CD4-positive, alpha-beta T cell (primary cell): Measurements from ENCODE around the gene FLCN. TPM values are rescaled to one million over a fixed set of nuclear protein-coding genes. Genes with fewer than 3 reads are reported as not detected.

Experiments
- ATAC-seq: fragments of 200-7000 bp; cut with Tn5 transposase; one replicate; pipeline ENCODE4 v1.10.0; 2022; ENCODE audit warnings: mild to moderate bottlenecking; ENCODE audit not compliant: poor library complexity
- CTCF ChIA-PET: fragments of 350-600 bp; sonication (Branson Sonifier 250); formaldehyde crosslinking; loops from one replicate; lab custom pipeline; 2021; ENCODE audit warnings: antibody characterized with exemption, inconsistent platforms; lab: Charles Lee
- POLR2A ChIA-PET: fragments of 350-600 bp; sonication (Branson Sonifier 250); formaldehyde crosslinking; loops from one replicate; lab custom pipeline; 2021; ENCODE audit warnings: antibody characterized with exemption, inconsistent platforms; lab: Charles Lee
- DNase-seq, 14 experiments: peaks; one replicate each; pipeline ENCODE4 v3.0.0-alpha.2; 2013 to 2020; ENCODE audit warnings: mixed read lengths in 2 of 14
- H3K27ac ChIP-seq, 2 donors: one replicate each; pipeline versions ENCODE4 v1.5.1 to v1.7.0; 2013; ENCODE audit warnings: low read length in 2 of 2, low read depth in 1 of 2, mild to moderate bottlenecking in 1 of 2
- H3K27me3 ChIP-seq, 2 experiments: 1 replicate in 1 of 2; 2 replicates in 1 of 2; pipeline versions ENCODE4 v1.6.1 to v1.7.0; 2013; ENCODE audit warnings: low read length in 2 of 2, control low read depth in 1 of 2, mild to moderate bottlenecking in 1 of 2, moderate library complexity in 1 of 2; ENCODE audit not compliant: insufficient read depth in 2 of 2, control insufficient read depth in 1 of 2
- H3K36me3 ChIP-seq: one replicate; pipeline ENCODE4 v1.6.1; 2013; ENCODE audit warnings: low read length, control low read depth; ENCODE audit not compliant: insufficient read depth
- H3K4me1 ChIP-seq: one replicate; pipeline ENCODE4 v1.6.1; 2013; ENCODE audit warnings: low read length, control low read depth; ENCODE audit not compliant: insufficient read depth
- H3K4me3 ChIP-seq: one replicate; pipeline ENCODE4 v1.5.1; 2013; ENCODE audit warnings: mild to moderate bottlenecking, low read length, moderate library complexity
- H3K9me3 ChIP-seq, 2 experiments: 1 replicate in 1 of 2; 2 replicates in 1 of 2; pipeline versions ENCODE4 v1.6.1 to v1.7.0; 2013; ENCODE audit warnings: low read length in 2 of 2, mild to moderate bottlenecking in 2 of 2, control low read depth in 1 of 2, moderate library complexity in 1 of 2; ENCODE audit not compliant: control insufficient read depth in 1 of 2, insufficient read depth in 1 of 2
- H3K27ac Mint-ChIP-seq: one replicate; pipeline ENCODE4 v1.8.0; 2020; ENCODE audit warnings: mixed read lengths
- H3K27me3 Mint-ChIP-seq: one replicate; pipeline ENCODE4 v1.8.0; 2021; ENCODE audit warnings: mixed read lengths
- H3K36me3 Mint-ChIP-seq: one replicate; pipeline ENCODE4 v1.8.0; 2021; ENCODE audit warnings: low read depth, mixed read lengths
- H3K4me1 Mint-ChIP-seq: one replicate; pipeline ENCODE4 v1.8.0; 2021; ENCODE audit warnings: low read depth, mixed read lengths
- H3K4me3 Mint-ChIP-seq: one replicate; pipeline ENCODE4 v1.8.0; 2020; ENCODE audit warnings: mild to moderate bottlenecking, mixed read lengths
- H3K9me3 Mint-ChIP-seq: one replicate; pipeline ENCODE4 v1.8.0; 2020; ENCODE audit warnings: mixed read lengths
- intact Hi-C, 2 experiments: fragments of 100-400 bp; cut with DNase I in 1 of 2; cut with micrococcal nuclease in 1 of 2; formaldehyde crosslinking; loops; one replicate each; pipeline versions ENCODE4 v1.15.1 to v1.9.0; 2023 to 2025; cut with DNase I, micrococcal nuclease
- total RNA-seq, 174 experiments: library from RNA in 2 of 174; stranded (reverse) in 2 of 174; gene quantifications; one replicate each; pipeline ENCODE4 v1.2.3 and lab custom pipeline; 2021 to 2026
- TF ChIP-seq, protein P1 (sequence below): fragments of 200-600 bp; IDR thresholded peaks from one replicate; pipeline ENCODE4 v1.8.0; 2022; ENCODE audit warnings: antibody characterized with exemption, mild to moderate bottlenecking

Gene FLCN
- total RNA-seq, 2 experiments from 2014 or later, result 12.1 to 15.9 TPM

DNA sequence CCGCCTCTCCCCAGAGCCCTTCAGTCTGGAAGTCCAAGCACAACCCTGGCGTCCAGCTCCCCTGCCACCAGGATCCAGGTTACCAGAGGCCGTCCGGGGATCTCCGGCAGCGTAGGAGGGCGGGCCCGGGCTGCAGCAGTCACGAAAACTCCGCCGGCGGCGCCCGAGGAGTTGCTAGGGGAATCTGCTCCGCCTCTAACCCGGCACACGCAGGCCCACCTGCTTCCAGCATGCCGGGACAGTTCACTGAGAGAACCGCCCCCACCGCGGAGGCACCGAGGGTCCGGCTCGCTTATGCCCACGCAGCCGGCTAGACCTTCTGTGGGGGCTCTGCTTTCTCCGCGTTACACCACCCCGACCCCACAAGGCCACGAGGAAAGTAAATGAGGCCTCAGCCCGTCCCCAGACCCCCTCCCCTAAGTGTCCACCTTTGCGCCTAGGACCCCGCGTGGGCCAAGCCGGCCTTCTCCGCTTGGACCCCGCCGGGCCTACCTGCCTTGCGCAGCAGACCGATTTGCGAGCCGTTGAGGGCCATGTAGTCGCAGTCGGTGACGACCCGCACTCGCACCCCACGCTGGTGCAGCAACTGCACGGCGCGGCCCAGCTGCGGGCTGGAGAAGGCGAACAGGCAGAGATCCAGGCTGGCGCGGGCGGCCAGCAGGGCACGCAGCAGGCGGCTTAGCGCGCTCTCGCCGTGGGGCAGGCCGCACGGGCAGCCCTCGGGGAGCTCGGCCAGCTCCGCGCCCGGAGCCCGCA is 31.4 kb downstream of the FLCN start:
- TF ChIP-seq, protein P1, sequence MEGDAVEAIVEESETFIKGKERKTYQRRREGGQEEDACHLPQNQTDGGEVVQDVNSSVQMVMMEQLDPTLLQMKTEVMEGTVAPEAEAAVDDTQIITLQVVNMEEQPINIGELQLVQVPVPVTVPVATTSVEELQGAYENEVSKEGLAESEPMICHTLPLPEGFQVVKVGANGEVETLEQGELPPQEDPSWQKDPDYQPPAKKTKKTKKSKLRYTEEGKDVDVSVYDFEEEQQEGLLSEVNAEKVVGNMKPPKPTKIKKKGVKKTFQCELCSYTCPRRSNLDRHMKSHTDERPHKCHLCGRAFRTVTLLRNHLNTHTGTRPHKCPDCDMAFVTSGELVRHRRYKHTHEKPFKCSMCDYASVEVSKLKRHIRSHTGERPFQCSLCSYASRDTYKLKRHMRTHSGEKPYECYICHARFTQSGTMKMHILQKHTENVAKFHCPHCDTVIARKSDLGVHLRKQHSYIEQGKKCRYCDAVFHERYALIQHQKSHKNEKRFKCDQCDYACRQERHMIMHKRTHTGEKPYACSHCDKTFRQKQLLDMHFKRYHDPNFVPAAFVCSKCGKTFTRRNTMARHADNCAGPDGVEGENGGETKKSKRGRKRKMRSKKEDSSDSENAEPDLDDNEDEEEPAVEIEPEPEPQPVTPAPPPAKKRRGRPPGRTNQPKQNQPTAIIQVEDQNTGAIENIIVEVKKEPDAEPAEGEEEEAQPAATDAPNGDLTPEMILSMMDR, result no peak
- Mint-ChIP-seq H3K9me3 (no peaks in the 10 kb centered on the region), H3K4me3 (peak overlapping the region; percentile 93), H3K27ac (peak overlapping the region; percentile 92), H3K36me3 (peaks cover 35% of the 10 kb centered on the region), H3K4me1 (peaks cover 24% of the 10 kb centered on the region), H3K27me3 (no peaks in the 10 kb centered on the region)
- Histone ChIP-seq H3K27me3 (no peaks in the 10 kb centered on the region), H3K4me1 (peaks cover 34% of the 10 kb centered on the region), H3K36me3 (peaks cover 24% of the 10 kb centered on the region), H3K27ac (peak overlapping the region; percentile 45 to 53), H3K9me3 (peaks cover 0 to 5% of the 10 kb centered on the region in 2 experiments), H3K4me3 (peak overlapping the region; percentile 84)
- ChIA-PET CTCF (interaction anchor here (1.0 kb wide), 1 partner anchor 25 kb away, joined by 3 read pairs; no protein-coding TSS in a partner anchor), POLR2A (interaction anchor here (0.8 to 3.4 kb wide), 12 partner anchors 11 to 85 kb away, joined by 3 to 17 read pairs (median 3); partner anchors contain the start of gene FLCN)
- DNase-seq, result peak; percentile 36 to 83 (median 54)
- intact Hi-C loops, result loop anchor here (1.0 to 10.0 kb wide), 6 partner anchors 23 to 75 kb away; partner anchors contain the start of genes COPS3 (in 1 of the 2) and FLCN (in 1 of the 2)
- ATAC-seq, result peak; percentile 52

DNA sequence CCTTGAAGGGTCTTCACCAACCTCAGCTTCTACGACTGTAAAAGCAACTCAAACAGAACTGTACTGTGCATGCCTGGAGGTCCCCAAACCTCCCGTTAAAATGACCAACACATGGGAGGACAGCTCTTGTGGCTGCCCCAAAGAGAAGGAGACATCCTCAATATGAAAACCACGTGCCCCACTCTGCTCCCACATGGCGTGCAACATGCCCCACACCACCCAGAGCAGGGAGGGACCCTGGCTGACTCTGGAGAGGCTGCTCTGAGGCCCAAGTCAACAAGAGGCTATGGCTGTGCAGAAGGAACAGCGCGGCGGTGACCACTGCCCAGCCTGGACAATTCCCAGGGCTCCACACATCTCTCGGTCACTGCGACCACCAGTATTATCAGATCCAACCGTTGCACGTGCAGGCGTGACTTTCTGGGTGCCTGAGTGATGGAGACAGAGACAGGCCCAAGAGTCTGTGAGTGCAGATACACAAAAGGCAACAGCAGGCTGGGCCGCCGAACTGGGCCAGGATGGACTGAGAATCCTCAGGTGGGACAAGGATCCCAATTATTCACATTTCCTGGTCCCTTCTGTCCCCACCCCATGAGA is 32.2 kb downstream of the FLCN start:
- DNase-seq (no peak), ATAC-seq (no peak)
- TF ChIP-seq, protein P1, result no peak
- Mint-ChIP-seq H3K9me3 (no peaks in the 10 kb centered on the region), H3K4me3 (peak overlapping the region; percentile 93), H3K36me3 (peaks cover 40% of the 10 kb centered on the region), H3K27ac (peak overlapping the region; percentile 92), H3K4me1 (peaks cover 29% of the 10 kb centered on the region), H3K27me3 (no peaks in the 10 kb centered on the region)
- H3K27me3 ChIP-seq, result no peaks in the 10 kb centered on the region
- H3K4me1 ChIP-seq, result peaks cover 34% of the 10 kb centered on the region
- POLR2A ChIA-PET, result interaction anchor here (0.9 to 3.4 kb wide), 5 partner anchors 10 to 36 kb away, joined by 3 to 17 read pairs (median 4); no protein-coding TSS in a partner anchor
- peaks cover 24% of the 10 kb centered on the region for H3K36me3 ChIP-seq
- peaks cover 0 to 5% of the 10 kb centered on the region in 2 experiments for H3K9me3 ChIP-seq
- CTCF ChIA-PET, result no interaction called here
- intact Hi-C loops, result loop anchor here (1.0 to 10.0 kb wide), 4 partner anchors 22 to 52 kb away; no protein-coding TSS in a partner anchor
- H3K4me3 ChIP-seq, result peak overlapping the region; percentile 84
- H3K27ac ChIP-seq, result peak overlapping the region; percentile 41 to 53

DNA sequence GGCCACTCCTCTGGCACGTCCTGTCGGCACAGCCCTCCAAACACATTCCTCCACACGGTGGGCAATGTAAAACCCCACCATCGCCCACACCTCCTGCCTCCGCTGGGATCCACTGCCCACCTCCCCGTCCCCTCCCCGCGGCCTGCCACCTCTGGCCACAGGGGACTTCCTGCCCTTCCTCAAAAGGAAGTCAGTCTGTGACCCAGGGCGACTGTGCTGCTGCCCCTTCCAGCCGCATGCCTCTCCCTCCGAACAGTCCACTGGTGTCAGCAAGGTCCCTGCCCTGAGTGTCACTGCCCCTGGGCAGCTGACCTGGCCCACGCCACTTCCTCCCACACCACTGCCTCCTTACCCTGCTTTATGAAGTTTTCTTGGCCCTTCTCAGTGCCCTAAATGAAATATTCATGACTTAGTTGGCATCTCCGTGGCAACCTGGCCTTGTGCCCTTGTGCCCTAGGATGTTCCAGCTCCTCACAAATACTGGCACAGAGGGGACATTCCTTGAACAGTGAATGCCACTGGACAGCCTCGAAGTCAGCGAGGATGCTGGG is 32.9 kb downstream of the FLCN start:
- no peaks in the 10 kb centered on the region for H3K9me3 Mint-ChIP-seq
- intact Hi-C loops, result loop anchor here (2.0 to 10.0 kb wide), 2 partner anchors 21 to 49 kb away; no protein-coding TSS in a partner anchor
- peak overlapping the region; percentile 92 for H3K27ac Mint-ChIP-seq
- peaks cover 0 to 5% of the 10 kb centered on the region in 2 experiments for H3K9me3 ChIP-seq
- ChIA-PET POLR2A (interaction anchor here (0.6 to 1.2 kb wide), 3 partner anchors 9 to 24 kb away, joined by 3 to 4 read pairs (median 3); no protein-coding TSS in a partner anchor), CTCF (no interaction called here)
- H3K27me3 ChIP-seq, result no peaks in the 10 kb centered on the region
- peaks cover 40% of the 10 kb centered on the region for H3K36me3 Mint-ChIP-seq
- peak overlapping the region; percentile 15 to 41 for H3K27ac ChIP-seq
- ATAC-seq (no peak), DNase-seq (peak in 1 of 14 experiments; percentile 19)
- peaks cover 29% of the 10 kb centered on the region for H3K4me1 Mint-ChIP-seq
- TF ChIP-seq, protein P1, result no peak
- peaks cover 34% of the 10 kb centered on the region for H3K4me1 ChIP-seq
- H3K36me3 ChIP-seq, result peaks cover 24% of the 10 kb centered on the region
- H3K4me3 ChIP-seq, result peak overlapping the region; percentile 84
- H3K4me3 Mint-ChIP-seq, result peak overlapping the region; percentile 93
- H3K27me3 Mint-ChIP-seq, result no peaks in the 10 kb centered on the region
